OCI-LY7 (cell line): ENCODE measurements around the gene CSH1.
"Not testable (repeated sequence)": the region's sequence is repeated elsewhere in the genome, so short reads cannot be mapped to it uniquely, and the experiment has no call there.

Source experiments
- EZH2phosphoT487 ChIP-seq: fragments of 200-600 bp; sonication (generic); IDR thresholded peaks from 2 replicates; pipeline ENCODE4 v1.6.1; 2018; ENCODE audit warnings: low read depth, borderline replicate concordance, mild to moderate bottlenecking, mixed run types, antibody characterized with exemption, low read length, moderate library complexity, mixed read lengths
- TF ChIP-seq, protein P1 (sequence below): fragments of 200-600 bp; sonication (generic); conservative IDR thresholded peaks from 2 replicates; pipeline ENCODE4 v1.5.1; 2014; ENCODE audit warnings: mild to moderate bottlenecking, antibody characterized with exemption, low read length, moderate library complexity, mixed read lengths

GRCh38 chr17:63920050-63920449, 23.7 kb upstream of the CSH1 start:
- TF ChIP-seq, protein P1, sequence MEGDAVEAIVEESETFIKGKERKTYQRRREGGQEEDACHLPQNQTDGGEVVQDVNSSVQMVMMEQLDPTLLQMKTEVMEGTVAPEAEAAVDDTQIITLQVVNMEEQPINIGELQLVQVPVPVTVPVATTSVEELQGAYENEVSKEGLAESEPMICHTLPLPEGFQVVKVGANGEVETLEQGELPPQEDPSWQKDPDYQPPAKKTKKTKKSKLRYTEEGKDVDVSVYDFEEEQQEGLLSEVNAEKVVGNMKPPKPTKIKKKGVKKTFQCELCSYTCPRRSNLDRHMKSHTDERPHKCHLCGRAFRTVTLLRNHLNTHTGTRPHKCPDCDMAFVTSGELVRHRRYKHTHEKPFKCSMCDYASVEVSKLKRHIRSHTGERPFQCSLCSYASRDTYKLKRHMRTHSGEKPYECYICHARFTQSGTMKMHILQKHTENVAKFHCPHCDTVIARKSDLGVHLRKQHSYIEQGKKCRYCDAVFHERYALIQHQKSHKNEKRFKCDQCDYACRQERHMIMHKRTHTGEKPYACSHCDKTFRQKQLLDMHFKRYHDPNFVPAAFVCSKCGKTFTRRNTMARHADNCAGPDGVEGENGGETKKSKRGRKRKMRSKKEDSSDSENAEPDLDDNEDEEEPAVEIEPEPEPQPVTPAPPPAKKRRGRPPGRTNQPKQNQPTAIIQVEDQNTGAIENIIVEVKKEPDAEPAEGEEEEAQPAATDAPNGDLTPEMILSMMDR: not testable (repeated sequence)
- not testable (repeated sequence) for TF ChIP-seq EZH2phosphoT487
